ENCODE data around the gene BPIFA2. TPM values are rescaled to one million over a fixed set of nuclear protein-coding genes. Genes with fewer than 3 reads are reported as not detected.
"Not testable (repeated sequence)": the region's sequence is repeated elsewhere in the genome, so short reads cannot be mapped to it uniquely, and the experiment has no call there.

BPIFA2 gene
- total and polyA plus RNA-seq, 4 donors = not detected

- Histone ChIP-seq H3K4me3 (ENCODE audit: low read length in 2 of 2) (no peak overlapping the region), H3K36me3 (ENCODE audit: control insufficient read depth in 1 of 2, insufficient read depth in 2 of 2, low read length in 1 of 2) (no peaks in the 10 kb centered on the region), H3K27ac (ENCODE audit: low read depth in 1 of 2, low read length in 2 of 2) (no peak overlapping the region), H3K27me3 (ENCODE audit: control insufficient read depth in 1 of 2, insufficient read depth in 2 of 2, low read length in 1 of 2) (no peaks in the 10 kb centered on the region), H3K4me1 (ENCODE audit: control insufficient read depth in 1 of 2, insufficient read depth in 2 of 2, low read length in 2 of 2) (no peaks in the 10 kb centered on the region), H3K9me3 (ENCODE audit: control insufficient read depth, low read length) (peaks cover 2% of the 10 kb centered on the region)
- ATAC-seq (ENCODE audit: low FRiP score) (no peak), DNase-seq (no peak)
- intact Hi-C loops (cut with DNase I) = no loop called here
- WGBS, 2 donors = 45 to 54% methylated on average over 1 of the region's 1 CpG
Observed at GRCh38 chr20:33181482-33182093, 13.6 kb downstream of the BPIFA2 start.

- WGBS, 2 donors = 73 to 75% methylated on average over 2 of the region's 2 CpGs
- H3K9me3 ChIP-seq (ENCODE audit: control insufficient read depth, low read length) = peaks cover 2% of the 10 kb centered on the region
Observed at GRCh38 chr20:33183312-33183711, 15.4 kb downstream of the BPIFA2 start.

GRCh38 chr20:33185031-33185590, 17.2 kb downstream of the BPIFA2 start:
- H3K4me3 ChIP-seq (ENCODE audit: low read length in 2 of 2); H3K9me3 ChIP-seq (ENCODE audit: control insufficient read depth, low read length); H3K36me3 ChIP-seq (ENCODE audit: control insufficient read depth in 1 of 2, insufficient read depth in 2 of 2, low read length in 1 of 2); intact Hi-C loops (cut with DNase I); H3K27ac ChIP-seq (ENCODE audit: low read depth in 1 of 2, low read length in 2 of 2); DNase-seq; H3K27me3 ChIP-seq (ENCODE audit: control insufficient read depth in 1 of 2, insufficient read depth in 2 of 2, low read length in 1 of 2); H3K4me1 ChIP-seq (ENCODE audit: control insufficient read depth in 1 of 2, insufficient read depth in 2 of 2, low read length in 2 of 2); ATAC-seq (ENCODE audit: low FRiP score): not testable (repeated sequence)
- WGBS, 2 donors = 92 to 99% methylated on average over 22 to 40 of the region's 40 CpGs

More at GRCh38 chr20:33183312-33183711, 15.4 kb downstream of the BPIFA2 start:
- intact Hi-C loops (cut with DNase I) = no loop called here
- no peaks in the 10 kb centered on the region for H3K4me1 ChIP-seq (ENCODE audit: control insufficient read depth in 1 of 2, insufficient read depth in 2 of 2, low read length in 2 of 2)
- no peaks in the 10 kb centered on the region for H3K27me3 ChIP-seq (ENCODE audit: control insufficient read depth in 1 of 2, insufficient read depth in 2 of 2, low read length in 1 of 2)
- H3K4me3 ChIP-seq (ENCODE audit: low read length in 2 of 2) = no peak overlapping the region
- ATAC-seq (ENCODE audit: low FRiP score) (no peak), DNase-seq (no peak)
- H3K27ac ChIP-seq (ENCODE audit: low read depth in 1 of 2, low read length in 2 of 2) = no peak overlapping the region
- no peaks in the 10 kb centered on the region for H3K36me3 ChIP-seq (ENCODE audit: control insufficient read depth in 1 of 2, insufficient read depth in 2 of 2, low read length in 1 of 2)

GRCh38 chr20:33187491-33187890, 19.5 kb downstream of the BPIFA2 start:
- no peaks in the 10 kb centered on the region for H3K27me3 ChIP-seq (ENCODE audit: control insufficient read depth in 1 of 2, insufficient read depth in 2 of 2, low read length in 1 of 2)
- WGBS, 2 donors = 66 to 68% methylated on average over 4 of the region's 4 CpGs
- H3K27ac ChIP-seq (ENCODE audit: low read depth in 1 of 2, low read length in 2 of 2) = no peak overlapping the region
- intact Hi-C loops (cut with DNase I) = no loop called here
- H3K36me3 ChIP-seq (ENCODE audit: control insufficient read depth in 1 of 2, insufficient read depth in 2 of 2, low read length in 1 of 2) = no peaks in the 10 kb centered on the region
- ATAC-seq (ENCODE audit: low FRiP score) = no peak
- H3K4me1 ChIP-seq (ENCODE audit: control insufficient read depth in 1 of 2, insufficient read depth in 2 of 2, low read length in 2 of 2) = no peaks in the 10 kb centered on the region
- DNase-seq = no peak
- H3K4me3 ChIP-seq (ENCODE audit: low read length in 2 of 2) = no peak overlapping the region
- peaks cover 2% of the 10 kb centered on the region for H3K9me3 ChIP-seq (ENCODE audit: control insufficient read depth, low read length)

- Histone ChIP-seq H3K9me3 (ENCODE audit: control insufficient read depth, low read length) (no peaks in the 10 kb centered on the region), H3K27ac (ENCODE audit: low read depth in 1 of 2, low read length in 2 of 2) (no peak overlapping the region), H3K4me3 (ENCODE audit: low read length in 2 of 2) (no peak overlapping the region), H3K27me3 (ENCODE audit: control insufficient read depth in 1 of 2, insufficient read depth in 2 of 2, low read length in 1 of 2) (no peaks in the 10 kb centered on the region), H3K36me3 (ENCODE audit: control insufficient read depth in 1 of 2, insufficient read depth in 2 of 2, low read length in 1 of 2) (no peaks in the 10 kb centered on the region), H3K4me1 (ENCODE audit: control insufficient read depth in 1 of 2, insufficient read depth in 2 of 2, low read length in 2 of 2) (no peaks in the 10 kb centered on the region)
- ATAC-seq (ENCODE audit: low FRiP score) (no peak), DNase-seq (no peak)
- intact Hi-C loops (cut with DNase I) = no loop called here
- WGBS, 2 donors = 78 to 82% methylated on average over 9 of the region's 9 CpGs
Observed at GRCh38 chr20:33188421-33188820, 20.5 kb downstream of the BPIFA2 start.

- H3K9me3 ChIP-seq (ENCODE audit: control insufficient read depth, low read length) = no peaks in the 10 kb centered on the region
- ATAC-seq (ENCODE audit: low FRiP score) = no peak
- H3K36me3 ChIP-seq (ENCODE audit: control insufficient read depth in 1 of 2, insufficient read depth in 2 of 2, low read length in 1 of 2) = no peaks in the 10 kb centered on the region
- no peaks in the 10 kb centered on the region for H3K27me3 ChIP-seq (ENCODE audit: control insufficient read depth in 1 of 2, insufficient read depth in 2 of 2, low read length in 1 of 2)
- no peak overlapping the region for H3K4me3 ChIP-seq (ENCODE audit: low read length in 2 of 2)
- DNase-seq = no peak
- H3K4me1 ChIP-seq (ENCODE audit: control insufficient read depth in 1 of 2, insufficient read depth in 2 of 2, low read length in 2 of 2) = no peaks in the 10 kb centered on the region
- no peak overlapping the region for H3K27ac ChIP-seq (ENCODE audit: low read depth in 1 of 2, low read length in 2 of 2)
- WGBS, 2 donors = 49 to 55% methylated on average over 3 of the region's 3 CpGs
- intact Hi-C loops (cut with DNase I) = no loop called here
Observed at GRCh38 chr20:33191484-33191883, 23.5 kb downstream of the BPIFA2 start.

GRCh38 chr20:33191955-33192354, 24.0 kb downstream of the BPIFA2 start:
- no peak for DNase-seq
- no peak for ATAC-seq (ENCODE audit: low FRiP score)
- H3K9me3 ChIP-seq (ENCODE audit: control insufficient read depth, low read length) = no peaks in the 10 kb centered on the region
- H3K36me3 ChIP-seq (ENCODE audit: control insufficient read depth in 1 of 2, insufficient read depth in 2 of 2, low read length in 1 of 2) = no peaks in the 10 kb centered on the region
- no peak overlapping the region for H3K27ac ChIP-seq (ENCODE audit: low read depth in 1 of 2, low read length in 2 of 2)
- no peaks in the 10 kb centered on the region for H3K27me3 ChIP-seq (ENCODE audit: control insufficient read depth in 1 of 2, insufficient read depth in 2 of 2, low read length in 1 of 2)
- H3K4me3 ChIP-seq (ENCODE audit: low read length in 2 of 2) = no peak overlapping the region
- intact Hi-C loops (cut with DNase I) = no loop called here
- 84 to 86% methylated on average over 1 of the region's 1 CpG for WGBS, 2 donors
- H3K4me1 ChIP-seq (ENCODE audit: control insufficient read depth in 1 of 2, insufficient read depth in 2 of 2, low read length in 2 of 2) = no peaks in the 10 kb centered on the region

GRCh38 chr20:33192912-33193501, 25.0 kb downstream of the BPIFA2 start:
- intact Hi-C loops (cut with DNase I) = no loop called here
- no peak overlapping the region for H3K4me3 ChIP-seq (ENCODE audit: low read length in 2 of 2)
- ATAC-seq (ENCODE audit: low FRiP score) (no peak), DNase-seq (no peak)
- H3K36me3 ChIP-seq (ENCODE audit: control insufficient read depth in 1 of 2, insufficient read depth in 2 of 2, low read length in 1 of 2) = no peaks in the 10 kb centered on the region
- no peak overlapping the region for H3K27ac ChIP-seq (ENCODE audit: low read depth in 1 of 2, low read length in 2 of 2)
- 58 to 61% methylated on average over 8 of the region's 8 CpGs for WGBS, 2 donors
- no peaks in the 10 kb centered on the region for H3K9me3 ChIP-seq (ENCODE audit: control insufficient read depth, low read length)
- no peaks in the 10 kb centered on the region for H3K4me1 ChIP-seq (ENCODE audit: control insufficient read depth in 1 of 2, insufficient read depth in 2 of 2, low read length in 2 of 2)
- no peaks in the 10 kb centered on the region for H3K27me3 ChIP-seq (ENCODE audit: control insufficient read depth in 1 of 2, insufficient read depth in 2 of 2, low read length in 1 of 2)

- no peaks in the 10 kb centered on the region for H3K36me3 ChIP-seq (ENCODE audit: control insufficient read depth in 1 of 2, insufficient read depth in 2 of 2, low read length in 1 of 2)
- ATAC-seq (ENCODE audit: low FRiP score) (no peak), DNase-seq (no peak)
- H3K27ac ChIP-seq (ENCODE audit: low read depth in 1 of 2, low read length in 2 of 2) = no peak overlapping the region
- intact Hi-C loops (cut with DNase I) = no loop called here
- H3K27me3 ChIP-seq (ENCODE audit: control insufficient read depth in 1 of 2, insufficient read depth in 2 of 2, low read length in 1 of 2) = no peaks in the 10 kb centered on the region
- 73 to 77% methylated on average over 3 of the region's 3 CpGs for WGBS, 2 donors
- H3K9me3 ChIP-seq (ENCODE audit: control insufficient read depth, low read length) = peaks cover 1% of the 10 kb centered on the region
- no peaks in the 10 kb centered on the region for H3K4me1 ChIP-seq (ENCODE audit: control insufficient read depth in 1 of 2, insufficient read depth in 2 of 2, low read length in 2 of 2)
- no peak overlapping the region for H3K4me3 ChIP-seq (ENCODE audit: low read length in 2 of 2)
Observed at GRCh38 chr20:33199026-33199425, 31.1 kb downstream of the BPIFA2 start.

Measured in aorta (tissue), 5 donors.